Measurements from ENCODE around the gene CNST. TPM values are rescaled to one million over a fixed set of nuclear protein-coding genes. Genes with fewer than 3 reads are reported as not detected.

CNST gene
- total RNA-seq, 1 experiment from 2014 or later = 19.8 TPM

GRCh38 chr1:246695136-246695535 lies 128.9 kb downstream of the CNST start:
- Mint-ChIP-seq H3K27ac (no peak overlapping the region), H3K9me3 (peaks cover 30 to 33% of the 10 kb centered on the region in 2 experiments), H3K4me3 (no peak overlapping the region), H3K4me1 (peaks cover 0 to 10% of the 10 kb centered on the region in 2 experiments; a peak in 3 of 4 replicates), H3K27me3 (ENCODE audit: low read depth) (peaks cover 15% of the 10 kb centered on the region), H3K36me3 (ENCODE audit: insufficient read depth in 1 of 3, low read depth in 3 of 3) (peaks cover 6 to 11% (median 7%) of the 10 kb centered on the region in 3 experiments; a peak in 6 of 7 replicates)
- no peak overlapping the region for H4K8ac ChIP-seq (replicated peaks; ENCODE audit: insufficient read length, low read depth, low read length)
- no peaks in the 10 kb centered on the region for H3K9me3 ChIP-seq (ENCODE audit: control insufficient read depth, low read depth, low read length)
- no peaks in the 10 kb centered on the region for H3K79me1 ChIP-seq (ENCODE audit: insufficient read depth, low read depth, low read length, poor library complexity, severe bottlenecking)
- TF ChIP-seq CTCF (conservative IDR thresholded peaks at IDR 0.05) = no peak
- H2BK5ac ChIP-seq (ENCODE audit: insufficient read length, low read length) = no peak overlapping the region
- no peak overlapping the region for H2AK5ac ChIP-seq (ENCODE audit: insufficient read length, low read length)
- H3K14ac ChIP-seq (ENCODE audit: insufficient read depth, low read length) = no peak overlapping the region
- H3K4me2 ChIP-seq (ENCODE audit: insufficient read depth, insufficient read length, low read length) = no peak overlapping the region
- H3K9ac ChIP-seq (ENCODE audit: extremely low read depth, insufficient read length, low read length) = no peak overlapping the region
- H2AFZ ChIP-seq (ENCODE audit: low read length) = no peak overlapping the region
- H3K56ac ChIP-seq (ENCODE audit: insufficient read length, low read depth, low read length) = no peak overlapping the region
- H2BK20ac ChIP-seq (ENCODE audit: low read depth, low read length, poor library complexity, severe bottlenecking) = no peak overlapping the region
- H3K4ac ChIP-seq (ENCODE audit: low read depth, low read length) = no peak overlapping the region
- H3K4me1 ChIP-seq (ENCODE audit: insufficient read depth, low read length) = no peaks in the 10 kb centered on the region
- H3K27me3 ChIP-seq (ENCODE audit: insufficient read depth, low read length) = no peaks in the 10 kb centered on the region
- H3K18ac ChIP-seq (ENCODE audit: insufficient read length, low read depth, low read length) = no peak overlapping the region
- no peak overlapping the region for H2BK12ac ChIP-seq (ENCODE audit: insufficient read length, low read depth, low read length)
- no peak overlapping the region for H4K91ac ChIP-seq (ENCODE audit: insufficient read length, low read depth, low read length)
- no CpG with 5 or more reads among the region's 3 CpGs for WGBS (ENCODE audit: extremely low coverage, insufficient read length, low lambda C conversion rate)
- H3K23ac ChIP-seq (ENCODE audit: insufficient read length, low read depth, low read length) = no peak overlapping the region
- DNase-seq = no peak
- H4K20me1 ChIP-seq (ENCODE audit: control insufficient read depth, insufficient read depth, insufficient read length) = no peaks in the 10 kb centered on the region
- H3K79me2 ChIP-seq (ENCODE audit: insufficient read depth, low read length) = no peaks in the 10 kb centered on the region
- H3K23me2 ChIP-seq (ENCODE audit: insufficient read length, low read depth, low read length, poor library complexity, severe bottlenecking) = no peaks in the 10 kb centered on the region
- H3K27ac ChIP-seq (ENCODE audit: insufficient read length, low read depth, low read length) = no peak overlapping the region
- H4K5ac ChIP-seq (ENCODE audit: insufficient read length, low read depth, low read length) = no peak overlapping the region
- H2BK120ac ChIP-seq (ENCODE audit: low read depth, low read length, poor library complexity, severe bottlenecking) = no peak overlapping the region
- no peak overlapping the region for H2BK15ac ChIP-seq (ENCODE audit: low read depth, low read length)
- H3T11ph ChIP-seq (ENCODE audit: low read length) = no peak overlapping the region
